CD14-positive monocyte (primary cell): ENCODE measurements around the gene PDZRN3. TPM values are rescaled to one million over a fixed set of nuclear protein-coding genes. Genes with fewer than 3 reads are reported as not detected.

Experiments used
- DNase-seq, 3 donors: peaks; one replicate each; pipeline ENCODE4 v3.0.0-alpha.2; 2011 to 2022
- H2AFZ ChIP-seq: 2 replicates; pipeline ENCODE4 v1.6.0; 2012; ENCODE audit warnings: mild to moderate bottlenecking, low read depth, low read length, inconsistent platforms; ENCODE audit not compliant: insufficient read depth, poor library complexity, severe bottlenecking
- H3K27ac ChIP-seq, 2 donors: 1 replicate in 1 of 2; 2 replicates in 1 of 2; pipeline ENCODE4 v1.5.1; 2012 to 2013; ENCODE audit warnings: low read length in 2 of 2, control low read depth in 1 of 2, inconsistent platforms in 1 of 2, low read depth in 1 of 2, mild to moderate bottlenecking in 1 of 2
- H3K27me3 ChIP-seq, 2 donors: one replicate each; pipeline versions ENCODE4 v1.6.0 to v1.6.1; 2011 to 2013; ENCODE audit warnings: low read length in 2 of 2; ENCODE audit not compliant: control insufficient read depth in 2 of 2, insufficient read depth in 2 of 2
- H3K36me3 ChIP-seq, 2 donors: replicated peaks in 1 of 2; 1 replicate in 1 of 2; 2 replicates in 1 of 2; pipeline versions ENCODE4 v1.5.1 to v1.6.1; 2012 to 2013; ENCODE audit warnings: low read length in 2 of 2, control low read depth in 1 of 2, inconsistent platforms in 1 of 2, mild to moderate bottlenecking in 1 of 2; ENCODE audit not compliant: insufficient read depth in 2 of 2, control insufficient read depth in 1 of 2
- H3K4me1 ChIP-seq, 2 donors: 1 replicate in 1 of 2; 2 replicates in 1 of 2; pipeline versions ENCODE4 v1.5.1 to v1.6.1; 2012 to 2013; ENCODE audit warnings: low read length in 2 of 2, control low read depth in 1 of 2, inconsistent platforms in 1 of 2, mild to moderate bottlenecking in 1 of 2, moderate library complexity in 1 of 2; ENCODE audit not compliant: insufficient read depth in 2 of 2, control insufficient read depth in 1 of 2
- H3K4me2 ChIP-seq: replicated peaks from 2 replicates; pipeline ENCODE3; 2012; ENCODE audit warnings: low read length, moderate library complexity, mild to moderate bottlenecking; ENCODE audit not compliant: poor library complexity, severe bottlenecking; ENCODE audit errors: extremely low read depth
- H3K4me3 ChIP-seq, 3 experiments: fragments of 200-600 bp in 1 of 3; sonication (generic) in 1 of 3; replicated peaks in 1 of 3; 1 replicate in 2 of 3; 2 replicates in 1 of 3; pipeline ENCODE4 v1.5.1; 2011 to 2013; ENCODE audit warnings: low read length in 3 of 3, mild to moderate bottlenecking in 3 of 3, control low read depth in 2 of 3, low read depth in 2 of 3, inconsistent platforms in 1 of 3, moderate library complexity in 1 of 3
- H3K79me2 ChIP-seq: 2 replicates; pipeline ENCODE4 v1.6.0; 2012; ENCODE audit warnings: mild to moderate bottlenecking, control low read depth, inconsistent platforms, low read length, moderate library complexity; ENCODE audit not compliant: insufficient read depth
- H3K9ac ChIP-seq: 2 replicates; pipeline ENCODE4 v1.6.0; 2017; ENCODE audit warnings: low read length, mild to moderate bottlenecking; ENCODE audit not compliant: insufficient read depth, poor library complexity, severe bottlenecking
- H3K9me3 ChIP-seq, 2 donors: replicated peaks in 1 of 2; 1 replicate in 1 of 2; 2 replicates in 1 of 2; pipeline versions ENCODE4 v1.5.1 to v1.6.1; 2012 to 2013; ENCODE audit warnings: low read length in 2 of 2, control low read depth in 1 of 2; ENCODE audit not compliant: control insufficient read depth in 1 of 2, insufficient read depth in 1 of 2
- H4K20me1 ChIP-seq: 2 replicates; pipeline ENCODE4 v1.6.0; 2012; ENCODE audit warnings: mild to moderate bottlenecking, low read length, control low read depth, moderate library complexity; ENCODE audit not compliant: insufficient read depth
- H3K27ac Mint-ChIP-seq, 7 donors: one replicate each; pipeline ENCODE4 v1.8.0; 2020; ENCODE audit warnings: mild to moderate bottlenecking in 7 of 7, mixed read lengths in 7 of 7, moderate library complexity in 6 of 7, inconsistent platforms in 2 of 7
- H3K27me3 Mint-ChIP-seq, 3 donors: one replicate each; pipeline ENCODE4 v1.8.0; 2021 to 2022; ENCODE audit warnings: low read depth in 3 of 3, mild to moderate bottlenecking in 3 of 3, mixed read lengths in 3 of 3, moderate library complexity in 3 of 3, inconsistent platforms in 1 of 3
- H3K36me3 Mint-ChIP-seq, 2 donors: one replicate each; pipeline ENCODE4 v1.8.0; 2020; ENCODE audit warnings: mixed read lengths in 2 of 2, inconsistent platforms in 1 of 2, mild to moderate bottlenecking in 1 of 2
- H3K4me1 Mint-ChIP-seq: one replicate; pipeline ENCODE4 v1.8.0; 2020; ENCODE audit warnings: mild to moderate bottlenecking, mixed read lengths
- H3K4me3 Mint-ChIP-seq, 2 donors: one replicate each; pipeline ENCODE4 v1.8.0; 2020; ENCODE audit warnings: mild to moderate bottlenecking in 2 of 2, mixed read lengths in 2 of 2, moderate library complexity in 1 of 2
- H3K9me3 Mint-ChIP-seq, 7 donors: one replicate each; pipeline ENCODE4 v1.8.0; 2020 to 2022; ENCODE audit warnings: mixed read lengths in 7 of 7, mild to moderate bottlenecking in 6 of 7, moderate library complexity in 6 of 7, inconsistent platforms in 2 of 7
- CTCF ChIP-seq: fragments of 200-600 bp; IDR thresholded peaks from one replicate; pipeline ENCODE4 v1.8.0; 2022; ENCODE audit warnings: antibody characterized with exemption, mild to moderate bottlenecking
- WGBS: methylation state at CpG from one replicate; pipeline ENCODE4 v1.1.5; 2013; ENCODE audit warnings: missing lambda C conversion rate; ENCODE audit not compliant: insufficient coverage; 5-methylcytosine and 5-hydroxymethylcytosine counted together
- intact Hi-C, 2 donors: fragments of 100-400 bp; cut with micrococcal nuclease; formaldehyde crosslinking; loops; one replicate each; pipeline versions ENCODE4 v1.15.0 to v1.15.1; 2023
- polyA plus RNA-seq, 3 donors: library from polyadenylated mRNA; depleted of rRNA in 1 of 3; unstranded in 2 of 3; stranded (reverse) in 1 of 3; fragments of 300-500 nt in 2 of 3; fragments of >200 nt in 1 of 3; fragmentation: Illumina TruSeq in 2 of 3; gene quantifications; 1 replicate in 2 of 3; 2 replicates in 1 of 3; pipeline ENCODE4 v1.2.3, GENCODE V29; 2012 to 2021

PDZRN3 gene
- polyA plus RNA-seq, 3 donors, result not detected

DNA sequence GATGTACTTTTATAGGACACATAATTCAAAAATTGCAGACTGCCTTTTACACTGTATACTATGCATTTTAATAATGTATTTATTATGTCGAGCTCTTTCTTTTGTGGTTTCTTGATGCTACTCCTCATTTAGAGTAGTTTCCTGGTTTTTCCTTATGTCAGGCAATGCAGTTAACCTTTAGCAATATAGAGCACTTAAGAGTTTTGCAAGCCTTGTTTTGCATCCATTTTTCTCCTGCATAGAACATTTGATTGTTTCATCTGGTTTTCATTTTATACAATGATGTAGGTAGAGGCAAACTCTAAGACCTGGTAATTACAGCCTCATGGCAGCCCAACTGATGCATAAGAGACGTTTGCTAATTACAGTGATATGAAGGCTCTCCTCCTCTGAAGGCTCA is 86.3 kb downstream of the PDZRN3 start:
- H3K27ac Mint-ChIP-seq, result no peak overlapping the region

DNA sequence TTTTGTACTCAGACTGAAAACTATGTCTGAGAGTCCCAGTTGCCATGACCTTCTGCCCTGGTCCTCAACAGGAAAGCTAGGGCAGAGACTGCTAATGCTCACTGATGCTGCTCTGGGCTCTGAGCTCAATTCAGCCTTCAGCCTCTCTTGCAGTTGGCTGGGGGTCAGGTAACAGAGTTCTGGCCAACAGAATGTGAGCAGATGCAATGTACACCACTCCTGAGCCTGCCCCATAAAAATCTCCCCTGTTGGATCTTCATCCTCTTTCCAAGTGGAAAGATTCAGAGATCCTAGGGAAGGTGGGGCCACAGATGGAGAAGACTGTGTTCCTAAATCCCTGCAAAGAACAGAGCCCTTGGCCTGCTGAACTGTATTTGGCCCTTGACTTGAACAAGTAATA is 87.8 kb downstream of the PDZRN3 start:
- peaks cover 0 to 1% (median 0%) of the 10 kb centered on the region in 3 donors for H3K27me3 Mint-ChIP-seq
- Histone ChIP-seq H3K4me3 (no peak overlapping the region), H3K27ac (no peak overlapping the region), H3K4me2 (no peak overlapping the region), H3K36me3 (no peaks in the 10 kb centered on the region), H3K4me1 (no peaks in the 10 kb centered on the region), H2AFZ (no peak overlapping the region), H4K20me1 (no peaks in the 10 kb centered on the region), H3K27me3 (no peaks in the 10 kb centered on the region), H3K79me2 (no peaks in the 10 kb centered on the region), H3K9me3 (no peaks in the 10 kb centered on the region), H3K9ac (no peak overlapping the region)
- intact Hi-C loops, result no loop called here
- no peak overlapping the region for H3K27ac Mint-ChIP-seq
- H3K4me1 Mint-ChIP-seq, result no peaks in the 10 kb centered on the region
- no peaks in the 10 kb centered on the region for H3K36me3 Mint-ChIP-seq
- DNase-seq, result no peak
- H3K4me3 Mint-ChIP-seq, result no peak overlapping the region
- TF ChIP-seq CTCF, result no peak
- H3K9me3 Mint-ChIP-seq, result peaks cover 0 to 4% (median 2%) of the 10 kb centered on the region in 7 donors

More for the DNA sequence above, 86.3 kb downstream of the PDZRN3 start:
- H3K27me3 Mint-ChIP-seq, result peaks cover 0 to 2% (median 1%) of the 10 kb centered on the region in 3 donors
- peaks cover 0 to 7% (median 0%) of the 10 kb centered on the region in 7 donors for H3K9me3 Mint-ChIP-seq
- no peak overlapping the region for H3K4me2 ChIP-seq
- H3K4me1 ChIP-seq, result no peaks in the 10 kb centered on the region
- H2AFZ ChIP-seq, result no peak overlapping the region
- H3K27me3 ChIP-seq, result no peaks in the 10 kb centered on the region
- DNase-seq, result no peak
- no peaks in the 10 kb centered on the region for H3K4me1 Mint-ChIP-seq
- no peaks in the 10 kb centered on the region for H3K79me2 ChIP-seq
- no peak overlapping the region for H3K4me3 Mint-ChIP-seq
- no peak overlapping the region for H3K27ac ChIP-seq
- no peak overlapping the region for H3K4me3 ChIP-seq
- H3K36me3 Mint-ChIP-seq, result no peaks in the 10 kb centered on the region
- H4K20me1 ChIP-seq, result no peaks in the 10 kb centered on the region
- WGBS, result no CpG with 5 or more reads among the region's 2 CpGs
- no peak overlapping the region for H3K9ac ChIP-seq
- no peak for TF ChIP-seq CTCF
- H3K9me3 ChIP-seq, result no peaks in the 10 kb centered on the region
- intact Hi-C loops, result no loop called here
- no peaks in the 10 kb centered on the region for H3K36me3 ChIP-seq
